NT2/D1 (cell line): Measurements from ENCODE around the gene CCDC107.

Experiments used
- YY1 ChIP-seq: IDR thresholded peaks from 2 replicates; pipeline ENCODE4 v1.6.1; 2011; ENCODE audit not compliant: insufficient read length, insufficient read depth
- ZNF274 ChIP-seq: IDR thresholded peaks from 2 replicates; pipeline ENCODE4 v1.6.1; 2011; ENCODE audit warnings: mild to moderate bottlenecking, low read depth, low read length

- TF ChIP-seq YY1 (no peak), ZNF274 (no peak)
Measured at GRCh38 chr9:35658968-35659220, 802 bp downstream of the CCDC107 start.
